Stimulated activated CD8-positive, alpha-beta memory T cell treated with anti-CD3 and anti-CD28 coated beads, Interleukin-12 subunit alpha, Interleukin-12 subunit beta, amount 100 ng/mL, for 24 hours (primary cell): ENCODE data around the gene LUC7L2.
"Not testable (repeated sequence)": the region's sequence is repeated elsewhere in the genome, so short reads cannot be mapped to it uniquely, and the experiment has no call there.

Experiments
- DNase-seq: peaks from one replicate; pipeline ENCODE4 v3.0.0-alpha.2; 2020; ENCODE audit errors: extremely low read depth

LUC7L2 gene

DNA sequence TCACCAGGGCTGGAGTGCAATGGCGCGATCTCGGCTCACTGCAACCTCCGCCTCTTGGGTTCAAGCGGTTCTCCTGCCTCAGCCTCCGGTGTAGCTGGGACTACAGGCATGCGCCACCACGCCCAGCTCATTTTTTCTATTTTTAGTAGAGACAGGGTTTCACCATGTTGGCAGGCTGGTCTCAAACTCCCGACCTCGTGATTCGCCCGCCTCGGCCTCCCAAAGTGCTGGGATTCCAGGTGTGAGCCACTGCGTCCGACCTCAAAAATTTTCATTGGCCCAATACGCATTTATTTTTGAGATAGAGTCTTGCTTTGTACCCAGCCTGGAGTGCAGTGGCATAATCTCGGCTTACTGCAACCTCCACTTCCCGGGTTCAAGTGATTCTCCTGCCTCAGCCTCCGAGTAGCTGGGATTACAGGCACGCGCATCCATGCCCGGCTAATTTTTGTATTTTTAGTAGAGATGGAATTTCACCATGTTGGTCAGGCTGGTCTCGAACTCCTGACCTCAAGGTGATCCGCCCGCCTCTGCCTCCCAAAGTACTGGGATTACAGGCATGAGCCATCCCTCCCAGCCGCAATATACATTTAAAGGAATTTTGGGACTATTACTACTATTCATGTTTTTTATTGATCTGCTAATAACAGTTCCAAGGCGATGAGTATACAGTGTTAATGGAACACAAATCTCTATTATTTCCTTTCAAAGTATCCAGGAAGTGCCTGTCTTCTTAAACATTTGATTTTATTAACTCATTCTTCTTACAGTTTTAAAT lies 1.8 kb upstream of the LUC7L2 start:
- not testable (repeated sequence) for DNase-seq

DNA sequence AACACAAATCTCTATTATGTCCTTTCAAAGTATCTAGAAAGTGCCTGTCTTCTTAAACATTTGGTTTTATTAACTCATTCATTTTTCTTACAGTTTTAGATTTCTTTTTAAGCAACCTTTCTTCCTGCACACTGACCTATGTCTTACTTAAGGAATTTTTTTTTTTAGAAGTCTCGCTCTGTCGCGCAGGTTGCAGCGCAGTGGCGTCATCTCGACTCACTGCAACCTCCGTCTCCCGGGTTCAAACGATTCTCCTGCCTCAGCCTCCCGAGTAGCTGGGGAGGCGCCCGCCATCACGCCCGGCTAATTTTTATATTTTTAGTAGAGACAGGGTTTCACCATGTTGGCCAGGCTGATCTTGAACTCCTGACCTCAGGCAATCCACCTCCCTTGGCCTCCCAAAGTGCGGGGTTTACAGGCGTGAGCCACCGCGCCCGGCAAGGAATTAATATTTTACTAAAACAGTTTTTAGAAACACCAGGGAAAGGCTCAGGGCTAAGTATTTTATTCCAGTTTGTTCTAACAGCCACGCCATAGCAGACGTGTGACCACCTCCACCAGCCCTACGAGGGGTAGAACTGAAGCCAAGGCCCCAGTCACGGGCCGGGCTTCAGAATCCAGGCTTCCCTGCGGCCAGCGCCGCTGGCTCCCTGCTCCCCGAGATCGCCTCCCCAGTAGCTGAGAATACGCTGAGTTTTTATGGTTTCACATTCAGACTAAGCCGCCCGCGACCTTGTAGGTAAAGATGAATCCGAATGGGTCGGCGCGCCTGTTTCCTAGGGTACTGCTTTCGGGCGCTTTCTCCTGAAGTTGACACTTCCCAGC lies 941 bp upstream of the LUC7L2 start:
- no peak for DNase-seq

DNA sequence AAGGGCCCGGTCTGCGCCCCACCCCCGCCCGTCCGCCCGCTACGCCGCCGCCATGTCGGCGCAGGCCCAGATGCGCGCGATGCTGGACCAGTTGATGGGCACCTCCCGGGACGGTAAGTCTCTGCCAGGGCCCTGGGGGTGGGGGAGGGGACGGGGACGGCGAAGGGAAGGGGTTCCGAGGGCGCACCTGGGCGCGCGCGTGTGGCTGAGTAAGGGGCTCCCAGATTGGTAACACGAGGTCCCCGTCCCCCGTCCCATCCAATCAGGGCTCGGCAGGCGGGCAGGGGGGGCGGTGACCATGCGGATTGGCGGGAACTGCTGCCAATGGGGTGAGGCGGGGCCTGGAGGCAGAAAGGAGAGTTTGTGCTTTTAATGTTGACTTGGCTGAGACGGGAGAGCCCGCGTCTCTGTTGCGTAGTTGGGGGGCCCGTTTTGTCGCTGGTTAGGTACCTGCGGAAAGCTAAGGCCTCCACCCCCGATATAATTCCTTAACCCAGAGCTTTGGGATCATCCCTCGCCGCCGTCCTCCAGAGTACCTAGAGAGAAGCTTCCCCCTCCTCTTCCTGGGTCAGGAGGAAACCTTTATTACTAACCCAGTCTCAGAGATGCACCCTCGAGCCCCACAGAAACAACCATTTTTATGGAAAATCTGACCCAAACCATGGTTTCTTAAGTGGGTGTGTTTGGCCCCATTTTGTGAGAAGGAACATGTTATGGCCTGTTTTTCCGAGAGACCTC lies 685 bp downstream of the LUC7L2 start:
- peak; percentile 98 for DNase-seq

- DNase-seq, result no peak
Observed at GRCh38 chr7:139360948-139361307, 1.2 kb downstream of the LUC7L2 start.

DNA sequence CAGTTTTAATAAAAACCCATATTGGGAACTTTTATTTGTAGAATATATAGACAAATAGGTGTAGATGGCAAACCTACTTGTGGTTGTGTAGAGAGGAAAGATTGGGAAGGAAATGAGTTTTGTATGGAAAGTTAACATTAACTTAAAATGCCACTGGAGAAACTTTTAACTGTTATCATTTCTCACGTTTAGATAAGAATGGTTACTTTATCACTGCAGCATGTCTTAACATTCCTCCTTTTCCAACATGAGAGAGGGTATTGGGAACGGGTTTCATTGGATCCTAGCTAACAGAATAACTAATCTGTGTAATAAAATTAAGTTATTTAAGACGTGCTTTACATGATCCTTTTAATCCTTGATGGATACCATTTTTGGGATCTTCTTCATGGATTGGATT lies 1.8 kb downstream of the LUC7L2 start:
- no peak for DNase-seq

- DNase-seq, result no peak
Observed at GRCh38 chr7:139362302-139362701, 2.6 kb downstream of the LUC7L2 start.

GRCh38 chr7:139362981-139363380 lies 3.3 kb downstream of the LUC7L2 start:
- no peak for DNase-seq

DNA sequence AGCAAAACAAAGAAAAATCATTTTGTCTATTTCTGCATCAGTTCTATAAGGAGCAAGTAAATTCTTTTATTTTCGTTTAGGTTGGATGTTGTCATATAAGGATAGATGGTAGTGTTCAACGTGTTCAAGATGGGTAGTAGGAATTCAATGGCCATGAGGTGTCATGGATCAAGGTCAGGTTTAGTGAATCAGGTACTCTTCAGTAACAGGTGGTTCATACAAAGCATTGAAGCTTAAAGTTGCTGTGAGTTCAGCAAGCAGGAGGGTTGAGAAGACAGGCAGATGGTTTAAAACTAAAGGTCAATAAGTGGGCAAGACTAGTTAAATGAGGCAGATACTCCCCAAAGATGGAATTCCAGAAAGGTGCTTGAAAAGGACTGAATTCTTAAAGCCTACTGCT lies 5.6 kb downstream of the LUC7L2 start:
- no peak for DNase-seq

GRCh38 chr7:139366400-139366799 lies 6.7 kb downstream of the LUC7L2 start:
- no peak for DNase-seq

DNA sequence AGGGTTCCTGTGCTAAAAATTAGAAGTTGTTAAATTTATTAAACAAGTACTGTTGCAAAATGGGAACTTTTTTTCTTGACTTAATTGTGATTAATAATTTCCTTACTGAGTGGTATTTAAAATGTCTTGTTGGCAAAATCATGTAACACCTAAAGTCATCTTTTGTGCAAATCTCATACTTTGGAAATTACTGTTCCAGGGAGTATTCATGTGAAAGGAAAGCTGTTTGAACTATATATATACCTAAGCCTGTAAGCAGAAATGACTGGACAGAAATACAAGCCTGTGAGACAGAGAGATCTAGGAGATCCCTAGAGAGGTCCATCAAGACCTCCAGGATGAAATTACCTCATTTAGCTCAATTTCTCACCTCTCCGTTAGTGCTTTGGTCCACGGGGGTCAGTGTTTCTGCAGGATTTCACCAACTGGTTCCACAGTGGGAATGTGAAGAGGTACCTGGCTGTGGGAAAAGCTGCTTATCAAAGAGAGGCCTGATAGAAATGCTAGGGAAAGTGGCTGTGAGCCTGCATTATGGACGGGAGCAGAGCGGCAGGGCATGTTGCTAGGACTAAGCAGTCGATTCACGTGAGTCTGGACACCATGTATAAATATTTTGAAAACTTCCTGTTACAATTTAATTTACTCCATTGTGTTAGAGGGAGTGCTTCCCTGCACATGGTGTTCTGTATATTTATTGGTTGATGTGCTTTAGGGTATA lies 7.9 kb downstream of the LUC7L2 start:
- DNase-seq, result no peak

DNA sequence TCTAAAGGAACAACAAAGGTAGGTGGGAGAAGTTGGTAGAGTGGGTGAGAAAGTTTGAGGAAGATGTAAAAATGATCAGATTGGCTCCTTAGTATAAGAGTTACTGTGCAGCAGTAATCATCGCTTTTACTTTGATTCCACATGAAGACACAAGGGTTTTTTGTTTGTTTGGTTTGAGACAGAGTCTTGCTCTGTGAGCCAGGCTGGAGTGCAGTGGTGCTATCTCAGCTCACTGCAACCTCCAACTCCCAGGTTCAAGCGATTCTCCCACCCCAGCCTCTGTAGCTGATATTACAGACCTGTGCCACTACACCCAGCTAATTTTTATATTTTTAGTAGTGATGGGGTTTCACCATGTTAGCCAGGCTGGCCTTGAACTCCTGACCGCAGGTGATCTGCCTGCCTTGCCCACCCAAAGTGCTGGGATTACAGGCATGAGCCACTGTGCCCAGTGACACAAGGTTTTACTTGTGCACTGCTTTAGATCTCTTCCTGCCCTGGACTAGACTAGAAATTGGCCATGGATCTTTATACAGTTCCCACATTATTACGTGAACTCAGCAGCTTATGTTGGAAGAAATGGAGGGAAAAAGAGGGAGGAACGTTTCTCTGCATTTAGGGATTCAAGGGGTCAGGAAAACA lies 10.7 kb downstream of the LUC7L2 start:
- no peak for DNase-seq

DNA sequence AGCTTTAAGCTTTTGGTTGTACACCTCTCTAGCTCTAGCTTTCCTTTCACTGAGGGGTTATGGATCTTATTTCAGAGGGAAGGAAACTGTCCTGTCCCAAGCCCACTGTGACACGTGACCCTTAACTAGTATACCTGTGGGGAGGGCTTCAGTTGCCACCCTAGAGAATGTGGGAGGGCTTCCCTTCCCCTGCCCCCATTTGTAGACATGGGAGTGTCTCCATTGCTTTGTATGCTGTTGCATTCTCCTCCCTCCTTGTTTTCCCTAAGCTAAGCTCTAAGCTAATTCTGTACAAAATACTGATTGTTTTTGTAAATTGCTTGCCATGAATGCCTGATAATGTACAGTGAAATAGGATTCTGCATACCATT lies 11.2 kb downstream of the LUC7L2 start:
- DNase-seq, result no peak

DNA sequence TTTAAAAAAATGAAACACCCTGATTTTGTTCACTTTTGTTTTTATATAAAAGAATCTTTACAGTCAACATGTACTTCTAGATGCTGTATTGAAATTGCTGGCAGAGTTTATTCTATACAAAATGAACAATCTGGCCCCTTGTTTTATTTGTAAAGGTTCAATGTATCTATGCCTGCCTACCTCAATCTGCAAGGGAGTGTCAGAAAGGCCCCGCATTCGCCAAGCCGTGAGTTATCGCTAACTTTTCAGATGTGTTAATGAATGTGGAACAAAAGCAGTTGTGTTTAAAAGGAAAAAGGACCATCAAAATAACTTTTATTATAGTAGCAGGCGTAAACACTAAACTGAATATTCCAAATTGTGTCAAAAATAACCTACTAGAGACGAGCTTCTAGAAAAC lies 14.6 kb downstream of the LUC7L2 start:
- DNase-seq, result no peak

DNA sequence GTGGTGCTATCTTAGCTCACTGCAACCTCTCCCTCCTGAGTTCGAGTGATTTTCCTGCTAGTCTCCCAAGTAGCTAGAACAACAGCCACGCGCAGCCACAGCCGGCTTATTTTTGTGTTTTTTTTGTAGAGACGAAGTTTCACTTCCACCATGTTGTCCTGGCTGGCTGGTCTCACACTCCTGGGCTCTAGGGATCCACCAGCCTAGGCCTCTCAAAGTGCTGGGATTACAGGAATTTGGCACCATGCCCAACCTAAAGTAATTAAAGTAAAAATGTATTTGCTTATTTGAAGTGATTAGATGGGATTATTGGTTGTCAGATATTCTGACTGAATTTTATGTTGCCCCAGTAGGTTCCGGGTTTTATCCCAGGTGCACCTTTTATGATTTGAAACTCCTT lies 22.7 kb downstream of the LUC7L2 start:
- no peak for DNase-seq

- DNase-seq, result no peak
Observed at GRCh38 chr7:139384611-139385010, 24.9 kb downstream of the LUC7L2 start.

- DNase-seq, result no peak
Observed at GRCh38 chr7:139387594-139387993, 27.9 kb downstream of the LUC7L2 start.

- DNase-seq, result no peak
Observed at GRCh38 chr7:139389091-139389490, 29.4 kb downstream of the LUC7L2 start.

GRCh38 chr7:139389774-139390173 lies 30.1 kb downstream of the LUC7L2 start:
- DNase-seq, result no peak

DNA sequence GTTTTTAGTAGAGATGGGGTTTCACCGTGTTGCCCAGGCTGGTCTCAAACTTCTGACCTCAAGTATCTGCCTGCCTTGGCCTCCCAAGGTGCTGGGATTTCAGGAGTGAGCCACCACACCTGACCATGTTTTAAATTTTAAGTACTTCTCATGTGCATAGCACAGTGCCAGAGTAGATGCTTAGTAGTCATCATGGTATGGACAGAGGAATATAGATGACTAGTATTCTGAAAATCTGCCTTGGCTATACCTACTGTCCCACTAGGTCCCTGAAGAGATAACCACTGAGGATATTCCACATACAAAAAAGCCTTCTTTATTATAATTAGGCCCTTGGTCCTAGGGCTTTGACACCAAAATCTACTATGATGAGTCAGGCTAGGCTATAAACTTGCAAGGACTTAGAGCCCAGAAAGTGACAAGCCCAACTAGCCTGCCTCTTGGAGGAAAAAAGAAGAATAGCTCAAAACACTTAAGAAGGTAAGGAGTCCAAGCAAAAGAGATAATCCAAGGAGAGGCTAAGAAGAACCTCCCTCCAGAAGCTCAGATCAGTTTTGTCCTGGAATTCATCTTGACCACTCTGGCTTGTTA lies 34.0 kb downstream of the LUC7L2 start:
- DNase-seq, result no peak

DNA sequence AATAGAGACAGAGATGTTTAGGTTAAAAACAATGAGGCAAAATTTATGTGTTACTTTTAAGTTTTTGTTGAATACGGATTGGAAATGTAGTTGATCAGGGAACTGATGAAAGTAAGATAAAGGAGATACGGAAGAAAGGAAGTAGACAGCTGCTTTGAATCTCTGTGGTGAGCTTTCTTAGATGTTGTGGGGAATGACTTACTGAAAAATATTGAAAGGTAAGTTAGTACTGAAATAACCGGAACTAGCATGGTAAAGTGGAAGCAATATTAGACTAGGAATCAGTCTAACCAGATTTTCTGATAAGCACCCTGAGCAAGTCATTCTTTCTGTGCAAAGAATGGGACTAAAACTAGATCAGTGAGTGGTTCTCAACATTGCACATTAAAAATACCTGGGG lies 34.8 kb downstream of the LUC7L2 start:
- DNase-seq, result no peak

- no peak for DNase-seq
Observed at GRCh38 chr7:139396323-139396951, 36.7 kb downstream of the LUC7L2 start.
